D721Med (cell line): ENCODE results near the gene TGFBR2.

Source experiments
- DNase-seq: peaks from one replicate; pipeline ENCODE4 v3.0.0; 2011; ENCODE audit warnings: low spot score; ENCODE audit not compliant: insufficient read length
- FAIRE-seq: peaks from 2 replicates; lab custom pipeline; 2011; peaks lifted over from hg19 to GRCh38; lab: Jason Lieb, UNC
- TF ChIP-seq, protein P1 (sequence below): IDR thresholded peaks from 2 replicates; pipeline ENCODE4 v1.5.1; 2012; ENCODE audit warnings: mild to moderate bottlenecking, control low read depth; ENCODE audit not compliant: insufficient read depth; ENCODE audit errors: missing control alignments

Gene TGFBR2

DNA sequence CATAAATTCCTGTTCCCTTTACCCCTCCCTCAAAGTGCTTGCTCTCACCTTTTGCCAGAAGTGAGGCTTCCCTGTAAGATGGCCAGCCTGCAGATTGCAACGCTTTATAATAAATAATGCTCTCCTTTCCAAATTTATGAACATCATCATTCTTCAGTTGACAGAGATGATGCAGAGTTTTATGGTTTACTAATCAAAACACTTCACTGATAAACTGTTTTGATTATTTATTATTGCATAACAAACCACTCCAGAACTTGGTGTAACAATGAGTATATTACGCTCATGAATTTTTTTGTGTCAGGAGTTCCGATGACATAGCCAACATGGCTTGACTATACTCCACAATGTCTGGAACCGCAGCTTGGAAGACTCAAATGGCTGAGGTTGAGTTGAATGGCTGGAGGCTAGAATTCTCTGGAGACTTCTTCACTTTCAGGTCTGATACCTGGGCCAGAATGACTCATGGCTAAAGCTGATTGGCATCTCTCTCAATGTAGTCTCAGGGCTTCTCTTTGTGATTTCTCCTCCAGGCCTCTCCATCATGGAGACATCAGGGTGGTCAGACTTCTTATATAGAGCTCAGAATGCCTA, 27.3 kb upstream of the TGFBR2 start:
- DNase-seq, result no peak
- TF ChIP-seq, protein P1, sequence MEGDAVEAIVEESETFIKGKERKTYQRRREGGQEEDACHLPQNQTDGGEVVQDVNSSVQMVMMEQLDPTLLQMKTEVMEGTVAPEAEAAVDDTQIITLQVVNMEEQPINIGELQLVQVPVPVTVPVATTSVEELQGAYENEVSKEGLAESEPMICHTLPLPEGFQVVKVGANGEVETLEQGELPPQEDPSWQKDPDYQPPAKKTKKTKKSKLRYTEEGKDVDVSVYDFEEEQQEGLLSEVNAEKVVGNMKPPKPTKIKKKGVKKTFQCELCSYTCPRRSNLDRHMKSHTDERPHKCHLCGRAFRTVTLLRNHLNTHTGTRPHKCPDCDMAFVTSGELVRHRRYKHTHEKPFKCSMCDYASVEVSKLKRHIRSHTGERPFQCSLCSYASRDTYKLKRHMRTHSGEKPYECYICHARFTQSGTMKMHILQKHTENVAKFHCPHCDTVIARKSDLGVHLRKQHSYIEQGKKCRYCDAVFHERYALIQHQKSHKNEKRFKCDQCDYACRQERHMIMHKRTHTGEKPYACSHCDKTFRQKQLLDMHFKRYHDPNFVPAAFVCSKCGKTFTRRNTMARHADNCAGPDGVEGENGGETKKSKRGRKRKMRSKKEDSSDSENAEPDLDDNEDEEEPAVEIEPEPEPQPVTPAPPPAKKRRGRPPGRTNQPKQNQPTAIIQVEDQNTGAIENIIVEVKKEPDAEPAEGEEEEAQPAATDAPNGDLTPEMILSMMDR, result no peak
- no peak for FAIRE-seq

DNA sequence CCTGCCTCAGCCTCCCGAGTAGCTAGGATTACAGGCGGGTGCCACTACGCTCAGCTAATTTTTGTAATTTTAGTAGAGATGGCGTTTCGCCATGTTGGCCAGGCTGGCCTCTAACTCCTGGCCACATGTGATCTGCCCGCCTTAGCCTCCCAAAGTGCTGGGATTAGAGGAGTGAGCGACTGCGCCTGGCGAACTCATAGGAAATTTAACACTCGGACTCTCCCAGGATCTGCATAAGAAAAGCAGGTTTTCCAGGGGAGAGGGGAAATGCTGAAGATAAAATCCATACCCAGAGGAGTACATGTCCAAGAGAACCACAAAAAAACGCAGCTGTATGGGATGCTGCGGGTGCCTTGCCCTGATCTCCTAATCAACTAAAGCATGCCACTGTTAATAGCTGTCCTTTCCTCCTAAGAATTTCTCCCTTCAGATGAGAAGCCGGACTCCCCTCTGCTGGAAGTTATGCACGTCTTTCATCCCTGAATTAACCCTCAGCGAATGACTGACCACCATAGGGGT, 25.3 kb upstream of the TGFBR2 start:
- DNase-seq, result no peak
- TF ChIP-seq, protein P1, result no peak
- no peak for FAIRE-seq

DNA sequence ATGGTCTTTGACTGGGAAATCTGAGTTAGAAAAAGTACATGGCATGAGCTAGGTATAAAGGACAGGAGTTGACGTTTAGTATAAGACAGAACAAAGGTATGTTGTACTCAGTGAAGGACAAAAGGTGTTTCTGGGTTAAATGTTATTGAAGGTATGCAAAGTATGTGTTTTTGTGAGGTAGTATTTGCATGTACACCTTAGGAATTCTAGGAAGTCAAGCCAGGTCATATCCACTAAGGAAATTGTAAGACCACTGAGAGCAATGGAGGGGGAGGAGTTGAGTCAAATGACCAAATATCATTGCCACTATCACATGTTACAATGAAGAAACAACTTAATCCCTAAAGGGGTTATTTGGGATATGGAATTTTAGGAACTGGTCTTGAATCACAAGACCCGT, 24.4 kb upstream of the TGFBR2 start:
- no peak for FAIRE-seq
- TF ChIP-seq, protein P1, result no peak
- DNase-seq, result no peak

DNA sequence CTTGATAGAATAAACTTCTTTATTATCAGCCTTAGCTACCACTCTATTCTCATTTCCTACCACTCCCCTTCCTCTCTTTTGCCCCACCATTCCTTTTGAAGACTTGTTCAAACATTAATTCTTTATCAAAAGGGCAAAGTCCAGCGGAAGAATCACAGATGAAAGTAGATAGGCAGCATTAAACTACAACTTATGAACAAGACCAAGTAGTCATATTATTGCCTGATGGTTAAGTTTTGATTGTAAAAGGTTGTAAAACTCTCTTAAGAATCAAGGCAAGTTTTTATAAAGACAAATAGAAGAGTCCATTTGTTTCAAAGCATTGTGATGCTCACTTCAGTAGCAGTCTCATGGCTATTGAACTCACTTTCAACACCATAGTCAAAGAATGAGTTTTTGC, 22.4 kb upstream of the TGFBR2 start:
- TF ChIP-seq, protein P1, result no peak
- FAIRE-seq (no peak), DNase-seq (no peak)

DNA sequence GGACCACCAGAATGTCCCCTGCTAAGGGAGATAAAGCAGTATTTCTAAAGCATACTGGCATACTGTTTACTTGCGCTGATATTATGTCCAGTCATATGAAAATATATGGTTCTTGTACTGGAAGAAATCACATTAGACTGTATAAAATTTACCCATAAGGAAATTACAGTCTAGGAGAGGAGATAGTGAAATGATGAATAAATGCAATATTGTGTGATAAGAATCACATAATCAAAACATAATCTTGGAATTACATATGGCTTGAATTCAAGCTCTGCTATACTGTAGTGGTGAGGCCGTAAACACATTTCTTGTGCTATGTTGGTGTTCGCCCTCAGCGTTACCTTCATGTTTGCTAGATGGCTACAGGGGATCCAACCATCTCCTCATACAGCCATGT, 20.7 kb upstream of the TGFBR2 start:
- DNase-seq, result no peak

DNA sequence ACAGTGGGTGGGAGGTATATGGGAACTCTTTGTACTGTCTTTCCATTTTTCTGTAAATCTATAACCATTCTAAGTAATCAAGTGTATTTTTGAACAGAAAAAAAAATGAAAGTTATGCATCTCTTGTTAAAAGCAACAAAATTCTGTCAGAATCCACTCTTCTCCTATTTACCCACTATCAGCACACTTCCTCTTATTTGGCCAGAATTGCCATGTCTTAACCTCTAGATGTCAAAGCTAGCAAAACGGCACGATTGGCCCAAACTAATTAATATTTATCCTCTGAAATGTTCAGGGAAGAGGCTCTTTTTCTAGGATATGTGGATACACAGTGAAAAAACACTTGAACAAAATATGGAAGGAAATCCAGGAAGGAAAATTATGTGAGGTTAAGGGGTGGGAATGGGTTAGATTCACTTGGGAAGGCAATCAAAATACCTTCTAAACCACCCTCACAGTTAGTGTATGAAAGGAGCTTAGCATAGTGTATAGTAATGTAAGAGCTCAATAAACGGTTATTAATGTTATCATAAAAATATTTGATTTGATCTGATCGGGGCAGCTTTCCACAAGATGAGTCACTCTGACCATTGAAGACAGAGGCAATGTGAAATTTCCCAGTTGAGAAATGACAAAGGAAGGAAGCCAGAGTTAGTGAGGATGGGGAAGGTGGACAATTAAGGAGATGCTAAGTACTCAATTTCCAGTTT, 20.1 kb upstream of the TGFBR2 start:
- DNase-seq (no peak), FAIRE-seq (no peak)
- TF ChIP-seq, protein P1, result no peak

More for the DNA sequence above, 20.7 kb upstream of the TGFBR2 start:
- TF ChIP-seq, protein P1, result no peak
- no peak for FAIRE-seq
